HG02763 (cell line): ENCODE results near the gene LRCH1.

Experiments used
- ATAC-seq: cut with Tn5 transposase; IDR thresholded peaks from one replicate; pipeline ENCODE4 v1.9.1; 2021; ENCODE audit warnings: mild to moderate bottlenecking, moderate library complexity; ENCODE audit not compliant: unreplicated experiment

LRCH1 gene

DNA sequence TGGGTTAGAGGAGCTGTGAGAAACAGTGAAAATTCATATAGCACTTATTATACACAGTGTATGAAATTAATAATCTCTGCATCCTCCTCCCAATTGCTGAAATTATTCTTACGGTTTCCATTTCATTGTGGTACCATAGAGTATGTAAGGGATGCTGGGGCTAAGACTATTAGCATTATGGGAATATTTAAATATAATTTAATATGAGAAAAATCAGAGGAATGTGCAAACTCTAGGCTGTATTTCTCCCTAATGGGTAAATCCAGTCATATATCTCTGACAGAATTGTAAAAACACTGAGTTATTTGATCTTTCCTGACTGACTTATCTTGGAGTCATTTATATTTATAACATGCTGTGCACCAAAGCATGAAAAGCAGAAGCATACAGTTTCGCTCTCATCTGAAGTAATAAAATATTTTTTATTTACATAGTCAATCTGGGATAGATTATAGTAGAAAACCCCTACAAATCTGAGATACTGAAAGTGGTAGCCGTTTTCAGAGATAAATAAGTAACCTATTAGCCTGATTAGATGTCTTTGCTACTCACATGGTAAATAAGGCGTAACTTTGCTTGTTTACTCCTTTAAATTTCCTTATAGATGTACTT, 34.9 kb downstream of the LRCH1 start:
- peak; percentile 57 for ATAC-seq

DNA sequence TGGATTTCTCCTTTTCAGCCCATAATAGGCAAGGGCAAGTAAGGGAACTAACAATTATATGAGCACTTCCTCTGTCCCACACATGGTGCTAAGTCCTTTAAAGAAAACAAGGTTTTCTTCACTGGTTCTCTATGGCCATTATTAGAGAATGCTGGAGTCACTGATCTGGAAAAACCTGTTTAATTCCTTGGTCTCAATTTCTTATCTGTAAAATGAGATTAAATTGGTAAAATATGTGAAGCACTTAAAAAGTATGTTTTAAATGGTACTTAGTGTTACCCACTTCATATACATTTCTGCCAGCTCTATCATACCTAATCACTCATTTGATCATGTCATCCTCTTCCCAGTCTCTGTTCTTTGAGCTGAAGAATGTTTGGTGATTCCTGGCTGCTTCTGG, 39.4 kb downstream of the LRCH1 start:
- no peak for ATAC-seq

DNA sequence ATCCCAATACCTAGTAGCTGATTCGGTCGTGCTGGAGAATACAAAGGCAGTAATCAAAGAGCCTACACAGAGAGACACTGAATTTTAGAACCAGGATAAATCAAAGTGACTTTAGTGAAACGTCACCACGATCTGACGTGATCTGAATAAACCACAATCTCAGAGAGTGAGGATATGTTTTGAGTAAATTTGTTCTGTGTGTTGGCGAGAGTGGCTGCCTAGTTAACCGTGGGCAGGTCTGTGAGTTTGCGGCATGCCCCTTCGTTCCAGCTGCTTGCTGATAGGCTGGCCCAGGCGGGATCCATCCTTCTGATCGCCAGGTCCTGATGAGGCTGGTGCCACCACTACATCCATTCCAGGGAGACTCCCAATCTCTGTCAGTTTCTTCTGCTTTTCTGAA, 40.4 kb downstream of the LRCH1 start:
- ATAC-seq, result peak; percentile 41

DNA sequence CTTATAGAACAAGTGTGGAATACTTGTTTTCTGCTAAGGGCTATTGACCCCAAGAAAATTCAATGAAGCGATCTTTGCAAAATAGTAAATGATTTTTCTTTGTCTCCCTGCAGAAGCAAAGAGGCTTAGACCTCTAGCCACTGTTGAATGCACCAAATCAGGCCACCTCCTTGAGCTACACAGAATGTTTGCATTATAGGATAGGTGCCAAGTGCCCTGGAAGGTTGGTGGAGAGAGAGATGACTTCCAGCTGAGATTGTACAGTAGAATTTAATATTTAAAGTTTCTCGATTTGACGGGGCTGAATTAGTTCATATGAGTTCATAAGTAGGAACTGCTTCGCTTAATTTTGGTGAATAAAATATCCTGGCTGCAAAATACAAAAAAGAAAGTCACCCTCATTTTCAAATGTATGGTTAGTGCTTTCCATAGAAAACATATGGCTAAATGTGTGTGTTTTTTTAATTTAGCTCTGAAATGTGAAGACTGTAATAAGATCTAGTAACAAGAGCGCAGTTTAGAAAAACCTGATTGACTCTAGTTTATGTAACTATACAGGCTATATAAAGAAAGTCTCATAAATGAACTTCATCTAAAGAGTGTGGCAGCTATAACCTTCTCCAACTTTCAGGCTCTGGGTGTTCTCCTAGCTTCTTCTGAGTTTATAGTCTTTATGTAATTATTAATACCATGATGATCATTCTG, 41.6 kb downstream of the LRCH1 start:
- no peak for ATAC-seq

DNA sequence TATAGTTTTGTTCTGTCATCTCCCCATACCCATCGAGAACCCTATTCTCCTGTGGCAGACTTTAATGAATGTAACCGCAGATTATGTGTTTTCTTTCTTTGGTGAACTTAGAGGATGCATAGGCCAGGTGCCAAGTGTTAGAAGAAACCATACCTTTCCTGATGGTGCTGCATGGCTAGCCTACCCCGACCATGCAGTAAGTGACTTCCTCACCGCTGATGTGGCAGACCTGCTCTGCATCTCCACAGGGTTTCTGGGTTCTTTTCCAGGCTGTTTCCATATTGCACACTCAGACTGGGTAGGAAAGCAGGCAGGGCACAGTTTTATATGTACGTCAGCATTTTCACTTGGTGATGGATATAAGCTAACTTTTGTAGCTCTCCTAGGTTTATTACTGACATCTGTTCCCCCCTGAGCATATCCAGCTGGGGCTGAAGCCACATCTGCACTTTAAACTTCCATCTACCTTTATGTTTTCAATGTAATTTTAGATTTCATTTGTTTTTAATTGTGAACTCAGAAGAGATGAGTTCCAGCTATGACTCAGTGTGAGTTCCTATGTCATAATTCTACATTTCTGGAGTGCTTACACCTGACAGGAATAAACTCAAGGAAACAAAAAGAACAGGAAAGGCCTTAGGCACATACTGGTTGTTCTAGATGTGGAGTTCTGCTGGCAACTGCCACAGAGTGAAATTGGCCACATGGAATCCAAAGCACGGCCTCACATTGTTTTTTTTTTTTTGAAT, 42.3 kb downstream of the LRCH1 start:
- ATAC-seq, result peak; percentile 42

DNA sequence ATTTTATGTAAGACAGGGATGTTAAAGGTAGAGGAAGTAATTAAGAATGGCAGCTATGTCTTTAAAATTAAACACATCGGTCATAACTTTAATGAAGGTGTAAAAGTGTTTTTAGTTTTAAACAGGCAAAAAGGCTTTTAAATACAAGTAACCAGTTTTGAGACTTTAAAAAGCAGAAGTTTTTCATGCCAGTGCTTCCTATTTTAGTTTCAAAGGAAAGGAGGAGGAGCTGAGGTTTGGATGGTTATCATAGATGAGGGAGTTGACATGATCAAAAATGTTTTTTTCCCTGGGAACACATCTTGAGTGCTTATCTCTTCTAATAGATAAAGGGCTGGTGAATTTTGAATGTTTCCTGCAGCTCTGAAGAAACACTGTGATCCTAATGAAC, 42.9 kb downstream of the LRCH1 start:
- ATAC-seq, result no peak

DNA sequence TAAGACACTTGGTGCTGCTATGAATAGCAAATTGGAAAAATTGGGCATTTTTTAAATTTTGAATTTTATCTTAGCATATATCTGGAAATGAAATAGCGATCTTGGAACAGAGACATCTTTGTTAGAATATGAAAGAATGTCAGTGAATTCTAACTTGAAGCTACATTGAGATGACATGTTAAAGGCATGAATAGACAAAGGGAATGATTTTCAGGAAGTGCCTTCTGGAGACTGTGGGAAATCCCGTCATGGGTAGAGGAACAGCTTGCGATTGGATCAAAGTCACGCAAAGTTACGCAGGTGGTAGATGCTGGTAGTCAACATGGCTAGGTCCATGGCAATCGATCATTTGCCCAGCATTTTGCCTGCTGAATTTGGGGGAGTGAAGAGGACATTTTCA, 43.5 kb downstream of the LRCH1 start:
- no peak for ATAC-seq

DNA sequence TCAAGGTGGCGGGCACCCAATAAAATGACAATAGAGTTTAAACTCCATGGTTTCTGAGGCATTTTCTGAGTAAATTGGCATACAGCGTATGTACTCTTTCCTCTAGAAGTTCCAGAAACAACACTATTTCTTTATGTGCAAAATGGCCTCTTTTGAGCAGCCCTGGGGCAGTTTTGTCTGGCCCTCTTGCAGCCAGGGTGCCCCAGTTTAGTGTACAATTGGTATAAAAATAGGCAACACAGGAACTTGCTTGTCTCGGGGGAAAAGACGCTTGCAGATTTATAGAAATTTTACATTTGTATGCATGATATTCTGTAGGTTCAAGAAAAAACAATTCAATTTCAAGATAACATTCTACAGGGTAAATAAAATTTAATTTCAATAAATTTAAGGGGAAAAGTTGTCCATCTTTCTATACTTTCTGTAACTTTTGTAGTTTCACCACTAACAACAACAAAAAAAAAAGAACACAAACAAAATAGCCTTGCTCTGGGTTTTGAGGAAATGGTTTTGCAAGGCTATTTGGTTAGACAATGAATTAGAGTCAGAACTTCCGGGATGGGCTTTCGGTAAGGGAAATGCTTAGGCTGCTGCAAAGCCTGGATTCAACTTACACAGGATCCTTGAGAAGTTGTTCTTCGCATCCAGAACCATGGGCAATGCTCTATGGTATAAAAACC, 45.3 kb downstream of the LRCH1 start:
- peak; percentile 48 for ATAC-seq

DNA sequence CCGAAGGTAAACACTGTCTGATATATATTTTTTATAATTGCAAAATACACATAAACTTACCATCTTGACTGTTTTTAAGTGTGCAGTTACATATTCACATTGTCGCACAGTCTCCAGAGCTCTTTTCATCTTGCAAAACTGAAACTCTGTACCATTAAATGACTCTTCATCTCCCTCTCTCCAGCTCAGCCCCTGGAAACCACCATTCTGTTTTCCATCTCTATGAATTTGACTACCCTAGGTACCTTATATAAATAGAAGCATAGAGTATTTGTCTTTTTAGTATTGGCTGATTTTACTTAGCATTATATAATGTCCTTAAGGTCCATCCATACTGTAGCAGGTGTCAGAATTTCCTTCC, 45.8 kb downstream of the LRCH1 start:
- ATAC-seq, result peak; percentile 35

DNA sequence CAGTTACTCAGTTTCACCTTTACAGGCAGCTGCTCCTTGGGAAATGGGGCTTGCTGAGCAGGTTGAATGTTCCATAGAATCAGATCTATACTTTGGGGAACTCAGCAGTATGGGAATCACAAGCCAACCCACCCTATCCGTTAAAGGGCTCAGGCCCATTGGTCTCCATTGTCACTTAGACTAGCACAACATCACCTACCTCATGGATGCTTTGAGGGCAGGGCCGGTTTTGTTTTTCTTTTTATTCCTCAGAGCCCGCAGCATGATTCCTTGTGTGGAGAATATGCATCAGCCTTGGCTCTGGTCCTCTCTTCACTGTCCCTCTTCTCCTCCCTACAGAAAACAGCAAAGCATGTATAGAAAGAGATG, 48.0 kb downstream of the LRCH1 start:
- no peak for ATAC-seq

DNA sequence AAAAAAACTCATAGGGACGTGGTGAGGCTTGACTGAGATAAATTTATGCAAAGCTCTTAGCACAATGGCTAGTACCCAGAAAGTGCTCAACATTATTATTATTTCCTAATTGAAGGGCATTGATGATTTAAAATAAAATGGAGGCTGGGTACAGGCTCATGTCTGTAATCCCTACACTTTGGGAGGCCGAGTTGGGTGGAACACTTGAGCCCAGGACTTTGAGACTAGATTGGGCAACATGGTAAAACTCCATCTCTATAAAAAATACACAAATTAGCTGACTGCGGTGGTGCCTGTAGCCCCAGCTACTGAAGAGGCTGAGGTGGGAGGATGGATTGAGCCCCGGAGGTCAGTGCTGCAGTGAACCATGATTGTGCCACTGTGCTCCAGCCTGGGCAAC, 49.6 kb downstream of the LRCH1 start:
- ATAC-seq, result no peak

DNA sequence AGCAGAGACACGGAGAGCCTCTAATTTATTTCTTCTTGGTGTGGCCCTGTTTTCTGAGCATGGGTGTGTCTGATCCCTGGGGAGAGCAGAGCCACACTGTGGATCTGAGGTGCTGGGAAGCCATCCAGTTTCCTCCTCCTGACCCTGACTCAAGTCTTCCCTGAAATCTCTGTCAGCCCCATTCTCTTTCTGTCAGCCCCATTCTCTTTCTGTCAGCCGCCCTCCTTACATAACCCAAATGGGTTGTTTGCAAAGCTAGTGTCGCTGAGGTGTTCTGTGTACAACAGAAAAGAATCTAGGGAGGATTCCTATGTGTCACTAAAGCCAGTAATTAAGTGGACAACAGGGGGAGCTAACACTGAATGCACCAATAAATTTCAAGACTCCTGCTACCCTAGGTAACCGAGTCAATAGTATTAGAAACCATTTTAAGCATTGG, 50.2 kb downstream of the LRCH1 start:
- ATAC-seq, result no peak

DNA sequence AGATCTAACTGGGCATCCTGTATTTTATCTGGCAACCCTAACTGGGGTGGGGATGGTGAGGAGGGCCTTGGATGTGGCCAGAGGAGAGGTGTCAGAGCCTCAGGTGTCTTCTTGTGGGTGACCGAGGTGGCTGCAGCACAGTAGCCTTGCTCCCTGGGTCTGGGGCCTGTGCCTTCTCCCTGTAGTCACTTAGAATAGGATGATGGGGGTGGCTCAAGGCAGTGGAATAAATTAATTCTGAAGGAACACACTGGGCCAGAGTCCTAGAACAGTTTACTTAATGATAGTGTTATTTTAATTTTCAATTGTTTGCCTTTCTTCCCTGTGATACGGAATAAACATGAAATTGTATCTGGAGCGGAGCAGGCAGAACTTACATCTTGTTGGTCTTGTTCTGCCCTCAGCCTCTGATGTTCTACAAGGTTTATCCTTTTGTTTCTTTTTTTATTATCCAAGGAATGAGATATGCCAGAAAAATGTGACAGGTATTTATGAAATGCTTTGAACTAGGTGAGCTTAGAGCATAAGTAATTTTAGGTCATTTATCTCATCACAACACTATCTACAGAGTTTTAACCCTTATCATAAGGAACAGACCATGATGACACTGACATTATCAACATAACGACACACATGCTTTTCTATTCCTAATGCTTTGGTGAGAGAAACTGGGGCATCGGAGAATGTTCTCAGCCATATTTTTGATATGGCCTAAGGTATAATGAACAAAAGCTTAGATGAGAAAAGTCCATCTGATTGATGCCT, 51.4 kb downstream of the LRCH1 start:
- no peak for ATAC-seq

DNA sequence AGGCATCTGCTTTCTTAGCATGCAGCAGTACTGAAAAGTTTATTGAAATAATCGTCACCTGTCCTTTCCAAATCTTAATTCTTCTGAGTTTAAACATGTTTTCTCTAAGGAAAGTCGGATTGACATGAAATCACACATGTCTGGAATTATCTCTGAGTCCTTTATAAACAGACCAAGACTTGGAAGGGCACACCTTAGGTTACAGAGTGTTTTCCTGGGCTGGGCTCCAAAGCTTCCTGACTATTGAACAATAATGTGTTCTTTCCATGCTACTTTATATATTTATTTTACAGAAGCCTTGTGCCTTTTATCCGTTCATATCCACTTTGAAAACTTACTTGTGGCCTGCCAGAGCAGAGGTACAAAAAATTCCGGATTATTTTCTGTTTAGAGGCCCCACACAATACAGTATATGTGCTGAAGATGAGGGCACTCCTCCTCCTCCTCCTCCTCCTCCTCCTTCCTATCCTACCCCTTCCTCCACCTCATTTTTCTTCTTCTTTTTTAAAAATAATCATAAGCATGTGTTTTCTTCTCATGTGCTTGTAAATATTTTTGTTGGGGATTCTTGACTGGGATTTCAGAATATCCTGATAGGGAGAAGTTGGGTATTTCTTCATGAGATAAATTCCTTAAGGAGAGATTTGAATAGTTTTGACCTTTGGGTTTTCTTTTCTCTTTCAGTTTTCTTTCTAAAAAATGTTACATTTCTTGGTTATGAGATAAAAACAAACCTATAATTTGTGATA, 52.3 kb downstream of the LRCH1 start:
- ATAC-seq, result no peak

DNA sequence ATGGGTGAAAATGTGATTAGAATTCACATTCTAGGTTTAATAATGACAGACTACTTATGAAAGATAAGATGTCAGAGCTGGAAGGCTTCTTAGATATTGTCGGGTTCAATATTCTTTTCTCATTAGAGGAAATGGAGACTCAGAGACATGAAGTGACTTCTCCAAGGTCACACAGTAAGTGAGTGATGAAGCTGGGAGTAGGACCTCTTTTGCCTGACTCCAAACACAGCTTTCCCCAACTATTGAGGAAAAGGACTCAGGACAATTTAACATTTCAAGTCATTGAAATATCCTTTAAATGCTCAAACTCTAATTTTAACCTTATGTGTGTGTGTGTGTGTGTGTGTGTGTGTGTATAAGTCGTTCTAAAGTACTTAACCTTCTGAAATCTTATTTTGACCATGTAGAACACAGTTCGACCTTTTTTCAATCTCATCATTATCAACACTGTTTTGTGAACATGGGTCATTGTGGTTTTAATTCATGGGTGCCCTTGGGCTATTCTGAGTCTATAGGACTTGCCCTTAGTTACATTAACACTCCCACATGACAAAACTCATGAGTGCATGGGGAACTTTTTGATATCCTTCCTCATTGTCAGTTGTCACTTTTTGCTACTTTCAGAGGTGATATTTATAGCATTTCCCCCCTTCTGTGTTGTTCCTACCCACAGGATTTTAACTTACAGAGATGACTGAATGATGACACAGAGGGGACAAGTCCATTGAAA, 53.0 kb downstream of the LRCH1 start:
- peak; percentile 45 for ATAC-seq

DNA sequence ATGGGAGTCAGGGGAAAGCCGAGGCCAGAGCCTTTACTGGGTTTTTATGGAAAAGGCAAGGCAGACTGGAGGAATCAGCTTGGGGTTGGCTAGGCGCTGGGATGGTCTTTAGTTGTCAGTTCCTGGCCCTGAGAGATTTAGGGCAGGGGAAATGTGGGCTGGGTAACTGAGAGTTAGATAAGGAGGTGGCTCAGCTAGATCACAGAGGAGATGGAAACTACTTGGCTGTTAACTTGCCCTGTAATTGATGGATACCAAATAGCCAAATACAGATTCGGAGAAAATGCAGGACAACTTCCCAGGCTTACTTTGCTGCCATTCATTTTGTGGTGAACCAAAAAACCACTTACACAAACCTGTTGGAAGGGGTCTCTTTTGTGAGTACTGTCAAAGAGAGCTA, 54.0 kb downstream of the LRCH1 start:
- no peak for ATAC-seq

DNA sequence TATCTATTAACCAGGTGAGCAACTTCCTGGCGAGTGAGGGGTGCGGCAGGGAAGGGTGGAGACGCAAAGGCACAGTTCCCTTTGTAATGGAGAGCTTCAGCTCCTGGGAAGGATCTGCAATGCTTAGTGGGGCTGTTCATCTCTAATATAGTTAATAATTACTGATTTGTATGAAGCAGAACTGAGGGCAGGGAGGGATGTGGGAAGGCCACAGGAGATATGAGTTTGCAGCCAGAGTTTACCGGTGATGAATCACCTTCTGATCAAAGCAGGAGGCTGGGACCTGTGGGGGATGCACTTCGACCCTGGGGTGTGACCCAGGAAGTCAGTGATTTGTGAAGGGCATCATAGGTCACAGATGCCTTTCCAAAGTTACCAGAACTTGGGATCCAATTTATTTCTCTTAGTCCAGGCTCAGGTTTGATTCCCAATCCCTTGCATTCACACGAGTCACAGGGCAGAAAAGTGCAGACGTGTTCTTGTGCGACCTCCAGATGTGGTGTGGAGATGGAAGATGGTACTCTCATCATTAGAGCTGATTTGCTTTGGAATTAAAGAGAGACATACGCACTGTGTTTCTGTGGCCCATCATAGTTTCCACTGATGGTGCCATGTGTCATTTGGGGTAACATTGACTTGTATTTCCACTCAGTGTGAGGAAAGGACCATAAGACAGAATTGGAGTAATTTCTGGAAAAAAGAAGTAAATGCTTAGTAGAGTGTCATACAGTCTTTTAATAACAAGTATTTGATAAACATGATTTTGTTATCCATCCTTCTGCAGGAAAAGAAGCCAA, 55.0 kb downstream of the LRCH1 start:
- peak; percentile 39 for ATAC-seq

DNA sequence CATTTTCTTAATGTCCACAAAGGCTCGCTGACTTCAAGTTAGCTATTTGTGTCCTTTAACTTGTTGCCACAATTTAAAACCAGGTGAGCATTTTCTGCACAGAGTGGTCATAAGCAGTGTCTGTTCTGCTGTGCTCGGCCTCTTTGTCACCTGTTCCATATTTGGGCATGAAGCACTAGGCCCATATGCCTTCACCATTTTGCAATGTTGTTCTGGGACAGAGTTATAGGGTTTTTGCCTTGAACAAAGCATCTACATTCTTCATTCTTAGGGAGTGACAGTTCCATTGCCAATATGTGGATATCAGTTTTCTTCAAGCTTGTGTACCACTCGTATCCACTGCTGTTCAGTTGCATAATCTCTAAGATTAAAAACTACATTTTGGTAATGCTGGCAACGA, 56.1 kb downstream of the LRCH1 start:
- ATAC-seq, result no peak

DNA sequence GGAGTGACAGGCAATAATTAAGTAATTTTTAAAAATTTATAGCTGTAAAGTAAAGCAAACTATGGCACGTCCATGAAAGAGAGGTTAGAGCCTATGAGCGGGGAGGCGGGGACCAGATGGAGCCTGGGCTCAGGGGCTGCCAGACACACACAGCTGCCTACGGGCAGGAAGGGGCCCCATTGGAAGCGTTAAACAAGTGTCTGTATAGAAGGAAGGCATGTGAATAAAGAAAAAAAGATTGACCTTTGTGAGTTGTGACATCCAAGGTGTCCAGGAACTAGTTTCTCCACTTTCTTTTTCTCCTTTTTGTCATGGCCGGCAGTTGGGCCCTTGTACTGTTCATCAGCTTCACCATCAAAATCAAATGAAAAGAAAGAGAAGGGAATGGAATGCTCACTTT, 56.8 kb downstream of the LRCH1 start:
- no peak for ATAC-seq
